K562 (cell line): ENCODE measurements around the gene BOC. TPM values are rescaled to one million over a fixed set of nuclear protein-coding genes. Genes with fewer than 3 reads are reported as not detected.

Experiments used
- ATAC-seq: fragments of 200-7000 bp; cut with Tn5 transposase; 3 replicates; pipeline ENCODE4 v1.9.1; 2020; ENCODE audit warnings: moderate library complexity
- BruUV-seq: library from RNA; stranded (reverse); fragments of 400-500 nt; replicated peaks from 2 replicates; lab custom pipeline; 2021; lab: Mats Ljungman, UMichigan
- CTCF ChIA-PET: fragments of 300-600 bp; formaldehyde crosslinking; extraction: SDS; loops from one replicate; lab custom pipeline; 2021; ENCODE audit warnings: low intra/inter-chr PET ratio; lab: Yijun Ruan, JAX
- POLR2A ChIA-PET: fragments of 300-600, 350-650 bp; sonication (Branson Sonifier 250); formaldehyde crosslinking; extraction: SDS; loops from one replicate; lab custom pipeline; 2021; ENCODE audit warnings: antibody characterized with exemption, inconsistent platforms; lab: Yijun Ruan, JAX
- DNase-seq, 4 experiments: peaks; one replicate each; pipeline versions ENCODE4 v3.0.0 to v3.0.0-alpha.2; 2011 to 2018; ENCODE audit warnings: low spot score in 3 of 4, mixed read lengths in 3 of 4; ENCODE audit errors: extremely low read depth in 1 of 4
- FAIRE-seq: peaks from 2 replicates; lab custom pipeline; 2011; peaks lifted over from hg19 to GRCh38; lab: Jason Lieb, UNC
- H2AFZ ChIP-seq: 2 replicates; pipeline ENCODE4 v1.6.0; 2011; ENCODE audit warnings: low read depth, low read length, control low read depth, inconsistent platforms
- H3K27ac ChIP-seq: fragments of 200-600 bp; 3 replicates; pipeline ENCODE4 v1.8.0; 2011; ENCODE audit warnings: low read depth, mild to moderate bottlenecking, control low read depth, inconsistent platforms, low read length, moderate library complexity, mixed read lengths; ENCODE audit errors: extremely low read depth
- H3K27me3 ChIP-seq, 2 experiments: fragments of 300-600 bp in 1 of 2; 2 replicates in 1 of 2; 3 replicates in 1 of 2; pipeline versions ENCODE4 v1.6.0 to v1.8.0; 2011; ENCODE audit warnings: inconsistent platforms in 2 of 2, low read length in 2 of 2, mild to moderate bottlenecking in 1 of 2, mixed read lengths in 1 of 2, moderate library complexity in 1 of 2; ENCODE audit not compliant: control insufficient read depth in 2 of 2, insufficient read depth in 2 of 2
- H3K36me3 ChIP-seq: fragments of 300-600 bp; 3 replicates; pipeline ENCODE4 v1.8.0; 2011; ENCODE audit warnings: mild to moderate bottlenecking, low read length, inconsistent platforms; ENCODE audit not compliant: control insufficient read depth, insufficient read depth
- H3K4me1 ChIP-seq, 2 experiments: fragments of 200-600 bp in 1 of 2; replicated peaks in 1 of 2; 2 replicates in 1 of 2; 3 replicates in 1 of 2; pipeline versions ENCODE4 v1.5.1 to v1.8.0; 2011; ENCODE audit warnings: inconsistent platforms in 2 of 2, low read length in 2 of 2, mild to moderate bottlenecking in 1 of 2, mixed read lengths in 1 of 2, moderate library complexity in 1 of 2; ENCODE audit not compliant: control insufficient read depth in 2 of 2, insufficient read depth in 2 of 2
- H3K4me2 ChIP-seq: 2 replicates; pipeline ENCODE4 v1.6.1; 2011; ENCODE audit warnings: low read length, control low read depth, inconsistent platforms, mixed read lengths; ENCODE audit not compliant: insufficient read depth
- H3K4me3 ChIP-seq: fragments of 200-600 bp; sonication (generic), shearing (Covaris generic); 2 replicates; pipeline ENCODE4 v1.5.1; 2016; ENCODE audit warnings: control low read depth, inconsistent platforms
- H3K79me2 ChIP-seq: fragments of 200-600 bp; 3 replicates; pipeline ENCODE4 v1.8.0; 2011; ENCODE audit warnings: low read length, inconsistent platforms; ENCODE audit not compliant: control insufficient read depth, insufficient read depth
- H3K9ac ChIP-seq, 2 experiments: 2 replicates each; pipeline versions ENCODE4 v1.6.0 to v1.6.1; 2011; ENCODE audit warnings: low read depth in 2 of 2, low read length in 2 of 2, control low read depth in 1 of 2, inconsistent platforms in 1 of 2, mild to moderate bottlenecking in 1 of 2, mixed read lengths in 1 of 2; ENCODE audit not compliant: insufficient read depth in 1 of 2
- H3K9me1 ChIP-seq: one replicate; pipeline ENCODE4 v1.6.0; 2011; ENCODE audit warnings: inconsistent platforms, mild to moderate bottlenecking, low read length, moderate library complexity; ENCODE audit not compliant: control insufficient read depth, insufficient read depth
- H3K9me3 ChIP-seq: replicated peaks from 2 replicates; pipeline ENCODE4 v1.5.1; 2011; ENCODE audit warnings: low read depth, low read length, inconsistent platforms; ENCODE audit not compliant: control insufficient read depth, insufficient read depth
- H4K20me1 ChIP-seq: replicated peaks from 2 replicates; pipeline ENCODE4 v1.6.1; 2011; ENCODE audit warnings: low read length, inconsistent platforms, mixed read lengths; ENCODE audit not compliant: control insufficient read depth, insufficient read depth
- LCOR ChIP-seq: sonication (generic); formaldehyde crosslinking; IDR thresholded peaks from 2 replicates; pipeline ENCODE4 v1.8.0; 2022; ENCODE audit warnings: mild to moderate bottlenecking, missing genetic modification reagents
- PCBP1 ChIP-seq: fragments of 200-400 bp; formaldehyde crosslinking; IDR thresholded peaks from 2 replicates; pipeline ENCODE4 v1.6.1; 2018; ENCODE audit warnings: mild to moderate bottlenecking, low read depth, low read length; ENCODE audit not compliant: poor library complexity, severe bottlenecking
- PCBP2 ChIP-seq: fragments of 200-400 bp; formaldehyde crosslinking; IDR thresholded peaks from 2 replicates; pipeline ENCODE4 v1.6.1; 2018; ENCODE audit warnings: low read length, low read depth, mild to moderate bottlenecking, moderate library complexity; ENCODE audit not compliant: poor library complexity, severe bottlenecking
- ZBTB8A ChIP-seq: fragments of 450-650 bp; IDR thresholded peaks from 2 replicates; pipeline ENCODE4 v1.6.1; 2018; ENCODE audit warnings: mild to moderate bottlenecking, moderate library complexity; ENCODE audit not compliant: partially characterized antibody
- ZNF354B ChIP-seq: fragments of 250-450 bp; sonication (Bioruptor Pico); IDR thresholded peaks from 2 replicates; pipeline ENCODE4 v1.4.0; 2020
- WGBS: fragments of 100-300 bp; shearing (Covaris generic); methylation state at CpG from one replicate; pipeline ENCODE4 v1.1.6; 2016; ENCODE audit warnings: low coverage, mixed read lengths; ENCODE audit not compliant: insufficient coverage; ENCODE audit errors: missing lambda C conversion rate; 5-methylcytosine and 5-hydroxymethylcytosine counted together
- in situ Hi-C: fragments of 300-500 bp; cut with MboI; formaldehyde crosslinking; loops from 4 replicates; pipeline ENCODE4 v1.15.0; 2018; ENCODE audit warnings: inconsistent platforms, mixed read lengths
- intact Hi-C: fragments of 100-400 bp; cut with micrococcal nuclease; formaldehyde crosslinking; loops from 2 replicates; pipeline ENCODE4 v1.14.2; 2022
- polyA plus RNA-seq, 8 experiments: library from polyadenylated mRNA; depleted of rRNA in 4 of 8; stranded (reverse) in 5 of 8; unstranded in 3 of 8; fragments of >200 nt; fragmentation: Nextera tagmentation in 2 of 8; fragmentation: Illumina TruSeq in 1 of 8; extraction: Ambion mirVana in 2 of 8; extraction: Trizol in 1 of 8; gene quantifications; 2 replicates each; pipeline versions ENCODE4 v1.2.1 to v1.2.3, GENCODE V29; 2011 to 2014; ENCODE audit warnings: inconsistent platforms in 1 of 8, missing spikeins in 1 of 8
- total RNA-seq, 7 experiments: library from RNA; depleted of rRNA in 6 of 7; stranded (reverse); fragments of >200 nt in 6 of 7; fragmentation: Illumina TruSeq in 2 of 7; extraction: Trizol in 2 of 7; gene quantifications; 2 replicates each; pipeline versions ENCODE4 v1.2.1 to v1.2.3, GENCODE V29; 2011 to 2021; ENCODE audit warnings: low replicate concordance in 1 of 7

BOC gene
- total and polyA plus RNA-seq, 9 of the 15 experiments (the other 6 are each of a cell fraction or from before 2014, with no cell fraction given), result not detected

DNA sequence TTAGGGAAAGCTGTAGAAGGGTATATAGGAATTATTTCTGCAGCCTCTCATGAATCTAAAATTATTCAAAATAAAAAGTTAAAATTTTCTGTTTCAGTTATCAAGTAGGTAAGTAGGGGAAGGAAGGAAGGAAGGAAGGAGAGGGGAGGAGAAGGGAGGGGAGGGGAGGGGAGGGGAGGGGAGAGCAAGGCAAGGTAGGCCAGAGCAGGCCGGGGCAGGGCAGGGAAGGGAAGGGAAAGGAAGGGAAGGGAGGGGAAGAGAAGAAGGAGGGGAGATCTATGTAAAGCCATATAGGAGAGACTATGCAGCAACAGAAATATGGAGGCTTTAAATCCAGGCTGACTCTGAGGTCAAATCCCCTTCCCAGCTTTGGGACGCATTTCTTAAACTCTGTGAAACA lies 38.3 kb upstream of the BOC start:
- ATAC-seq (no peak), FAIRE-seq (no peak)
- H3K27ac ChIP-seq, result no peak overlapping the region
- ChIA-PET POLR2A (no interaction called here), CTCF (no interaction called here)
- WGBS, result 0% methylated on average over 1 of the region's 2 CpGs
- no peaks in the 10 kb centered on the region for H3K36me3 ChIP-seq
- in situ Hi-C loops, result no loop called here
- H3K79me2 ChIP-seq, result no peaks in the 10 kb centered on the region
- H4K20me1 ChIP-seq, result no peaks in the 10 kb centered on the region
- H3K9me1 ChIP-seq, result no peaks in the 10 kb centered on the region
- H3K27me3 ChIP-seq, result peaks cover 0 to 6% of the 10 kb centered on the region in 2 experiments; a peak in 1 of 5 replicates
- no peak overlapping the region for H2AFZ ChIP-seq
- no peak overlapping the region for H3K4me3 ChIP-seq
- H3K4me2 ChIP-seq, result no peak overlapping the region
- BruUV-seq, result no TSS peak
- peak; percentile 17 for TF ChIP-seq PCBP2
- no peak for TF ChIP-seq LCOR (CRISPR knock-in tag)
- TF ChIP-seq PCBP1, result peak; percentile 54
- TF ChIP-seq, all 486 proteins: peak for 2
- Histone ChIP-seq H3K4me1 (no peaks in the 10 kb centered on the region), H3K9ac (no peak overlapping the region), H3K9me3 (no peaks in the 10 kb centered on the region)
- intact Hi-C loops, result no loop called here
- no peak for DNase-seq

DNA sequence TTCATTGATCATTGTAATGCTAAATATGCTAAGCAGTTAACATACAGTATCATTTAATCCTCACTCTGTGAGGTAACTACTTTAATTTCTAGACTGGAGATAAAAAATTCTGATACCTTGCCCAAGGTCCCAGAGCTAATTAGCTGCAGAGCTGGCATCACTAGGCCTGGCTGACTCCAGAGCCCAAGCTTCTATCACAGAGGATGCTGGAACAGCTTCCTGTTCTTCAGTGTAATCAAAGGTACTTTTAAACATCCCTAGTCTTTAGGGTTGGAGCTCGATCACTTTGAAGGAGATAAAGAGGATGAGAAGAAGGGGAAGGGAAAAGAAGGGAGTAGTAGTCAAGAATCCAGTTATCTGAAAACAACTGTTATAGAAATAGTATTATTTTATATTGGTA lies 37.1 kb upstream of the BOC start:
- Histone ChIP-seq H3K4me2 (no peak overlapping the region), H3K36me3 (no peaks in the 10 kb centered on the region), H3K27me3 (0 out of 5 replicates have a peak, but pooled peaks cover 0 to 6% of the 10 kb centered on the region in 2 experiments), H2AFZ (no peak overlapping the region), H3K4me1 (no peaks in the 10 kb centered on the region), H4K20me1 (no peaks in the 10 kb centered on the region), H3K9me3 (no peaks in the 10 kb centered on the region), H3K9me1 (no peaks in the 10 kb centered on the region), H3K79me2 (no peaks in the 10 kb centered on the region), H3K9ac (no peak overlapping the region), H3K4me3 (no peak overlapping the region), H3K27ac (no peak overlapping the region)
- FAIRE-seq, result no peak
- intact Hi-C loops (no loop called here), in situ Hi-C loops (no loop called here)
- no peak for TF ChIP-seq ZNF354B (CRISPR knock-in tag)
- TF ChIP-seq ZBTB8A, result no peak
- 0% methylated on average over 1 of the region's 1 CpG for WGBS
- ATAC-seq, result no peak
- CTCF ChIA-PET, result no interaction called here
- POLR2A ChIA-PET, result no interaction called here
- BruUV-seq, result no TSS peak
- DNase-seq, result no peak
